Gastroesophageal sphincter (tissue), 4 donors: ENCODE results near the gene TTLL12. TPM values are rescaled to one million over a fixed set of nuclear protein-coding genes. Genes with fewer than 3 reads are reported as not detected.

Experiments
- ATAC-seq: fragments of 150-250 bp; one replicate; pipeline ENCODE4 v1.9.1; 2016; ENCODE audit warnings: mild to moderate bottlenecking, moderate library complexity
- H3K27ac ChIP-seq, 4 donors: fragments of 200-600 bp; sonication (generic) in 3 of 4; 1 replicate in 3 of 4; 2 replicates in 1 of 4; pipeline ENCODE4 v1.5.1; 2016 to 2019
- H3K27me3 ChIP-seq: fragments of 200-600 bp; sonication (generic); one replicate; pipeline ENCODE4 v1.5.1; 2019
- H3K36me3 ChIP-seq, 2 donors: fragments of 200-600 bp; sonication (generic); one replicate each; pipeline ENCODE4 v1.5.1; 2019; ENCODE audit warnings: control low read depth in 1 of 2
- H3K4me1 ChIP-seq, 3 donors: fragments of 200-600 bp; sonication (generic); 1 replicate in 2 of 3; 2 replicates in 1 of 3; pipeline ENCODE4 v1.5.1; 2016 to 2019; ENCODE audit warnings: control low read depth in 2 of 3
- H3K4me3 ChIP-seq, 2 donors: fragments of 200-600 bp; sonication (generic); one replicate each; pipeline ENCODE4 v1.5.1; 2019; ENCODE audit warnings: mild to moderate bottlenecking in 1 of 2, moderate library complexity in 1 of 2
- H3K9me3 ChIP-seq, 3 donors: fragments of 200-600 bp; sonication (generic); one replicate each; pipeline ENCODE4 v1.5.1; 2017 to 2019; ENCODE audit warnings: control low read depth in 2 of 3
- CTCF ChIP-seq, 4 experiments: fragments of 200-600 bp in 2 of 4; fragments of 450-650 bp in 2 of 4; sonication (generic) in 1 of 4; IDR thresholded peaks; one replicate each; pipeline ENCODE4 v1.5.1; 2017 to 2019; ENCODE audit warnings: antibody characterized with exemption in 4 of 4, mild to moderate bottlenecking in 2 of 4, moderate library complexity in 2 of 4
- EP300 ChIP-seq: sonication (generic); formaldehyde crosslinking; IDR thresholded peaks from one replicate; pipeline ENCODE4 v1.6.1; 2017; ENCODE audit warnings: antibody characterized with exemption, mild to moderate bottlenecking
- POLR2A ChIP-seq, 2 donors: fragments of 450-650 bp; IDR thresholded peaks; one replicate each; pipeline ENCODE4 v1.6.1; 2017; ENCODE audit warnings: antibody characterized with exemption in 2 of 2, mild to moderate bottlenecking in 2 of 2, moderate library complexity in 1 of 2
- POLR2AphosphoS5 ChIP-seq: sonication (generic); formaldehyde crosslinking; IDR thresholded peaks from one replicate; pipeline ENCODE4 v1.6.1; 2017; ENCODE audit warnings: antibody characterized with exemption
- WGBS, 2 donors: methylation state at CpG; one replicate each; pipeline ENCODE4 v1.1.5; 2018; ENCODE audit warnings: low coverage in 1 of 2; 5-methylcytosine and 5-hydroxymethylcytosine counted together
- total RNA-seq, 4 donors: library from RNA; depleted of rRNA; stranded (reverse); fragments of >200 nt; gene quantifications; one replicate each; pipeline ENCODE4 v1.1.0, GENCODE V29; 2016

TTLL12 gene
- total RNA-seq, 4 donors from 2014 or later, result 20.8 to 34.5 (median 23.4) TPM

GRCh38 chr22:43157874-43158546 lies 28.9 kb downstream of the TTLL12 start:
- Histone ChIP-seq H3K4me3 (no peak overlapping the region), H3K27ac (no peak overlapping the region), H3K9me3 (no peaks in the 10 kb centered on the region), H3K36me3 (peaks cover 0 to 46% of the 10 kb centered on the region in 2 donors), H3K4me1 (peaks cover 0 to 54% (median 3%) of the 10 kb centered on the region in 3 donors), H3K27me3 (no peaks in the 10 kb centered on the region)
- 73% methylated on average over 3 to 7 of the region's 9 CpGs for WGBS, 2 donors
- TF ChIP-seq EP300 (no peak), POLR2AphosphoS5 (no peak), POLR2A (IDR thresholded peaks at IDR 0.05) (no peak), CTCF (IDR thresholded peaks at IDR 0.05) (no peak)
- ATAC-seq, result no peak

- Histone ChIP-seq H3K27ac (no peak overlapping the region), H3K36me3 (peaks cover 0 to 31% of the 10 kb centered on the region in 2 donors), H3K4me1 (peaks cover 0 to 66% (median 9%) of the 10 kb centered on the region in 3 donors), H3K9me3 (no peaks in the 10 kb centered on the region), H3K4me3 (no peak overlapping the region), H3K27me3 (no peaks in the 10 kb centered on the region)
- no peak for TF ChIP-seq CTCF (IDR thresholded peaks at IDR 0.05)
- TF ChIP-seq EP300, result no peak
- TF ChIP-seq POLR2AphosphoS5, result no peak
- TF ChIP-seq POLR2A (IDR thresholded peaks at IDR 0.05), result no peak
- WGBS, 2 donors, result 67 to 77% methylated on average over 1 to 4 of the region's 12 CpGs
- no peak for ATAC-seq
Observed at GRCh38 chr22:43156413-43156812, 30.5 kb downstream of the TTLL12 start.

- Histone ChIP-seq H3K36me3 (peaks cover 0 to 25% of the 10 kb centered on the region in 2 donors), H3K27ac (no peak overlapping the region), H3K4me1 (peaks cover 0 to 71% (median 11%) of the 10 kb centered on the region in 3 donors), H3K27me3 (no peaks in the 10 kb centered on the region), H3K9me3 (no peaks in the 10 kb centered on the region), H3K4me3 (no peak overlapping the region)
- WGBS, 2 donors, result 100% methylated on average over 1 of the region's 5 CpGs; no CpG with 5 or more reads in 1 of the 2 donors
- ATAC-seq, result no peak
- TF ChIP-seq POLR2A (IDR thresholded peaks at IDR 0.05) (no peak), EP300 (no peak), POLR2AphosphoS5 (no peak), CTCF (IDR thresholded peaks at IDR 0.05) (no peak)
Observed at GRCh38 chr22:43155789-43156188, 31.1 kb downstream of the TTLL12 start.

GRCh38 chr22:43154887-43155536 lies 31.9 kb downstream of the TTLL12 start:
- H3K4me1 ChIP-seq, result peaks cover 0 to 76% (median 13%) of the 10 kb centered on the region in 3 donors
- WGBS, 2 donors, result 87% methylated on average over 3 of the region's 27 CpGs; no CpG with 5 or more reads in 1 of the 2 donors
- no peak for ATAC-seq
- no peak overlapping the region for H3K4me3 ChIP-seq
- H3K36me3 ChIP-seq, result peaks cover 0 to 17% of the 10 kb centered on the region in 2 donors
- H3K9me3 ChIP-seq, result no peaks in the 10 kb centered on the region
- H3K27me3 ChIP-seq, result no peaks in the 10 kb centered on the region
- TF ChIP-seq EP300 (no peak), CTCF (IDR thresholded peaks at IDR 0.05) (no peak), POLR2AphosphoS5 (no peak), POLR2A (IDR thresholded peaks at IDR 0.05) (no peak)
- no peak overlapping the region for H3K27ac ChIP-seq
